Liver (tissue), 9 donors: Measurements from ENCODE around the gene SLC6A18. TPM values are rescaled to one million over a fixed set of nuclear protein-coding genes. Genes with fewer than 3 reads are reported as not detected.
"Not testable (repeated sequence)": the region's sequence is repeated elsewhere in the genome, so short reads cannot be mapped to it uniquely, and the experiment has no call there.

Source experiments
- DNase-seq: peaks from one replicate; pipeline ENCODE4 v3.0.0-alpha.2; 2017; ENCODE audit warnings: low spot score
- H3K27ac ChIP-seq, 2 donors: one replicate each; pipeline ENCODE4 v1.7.0; 2013; ENCODE audit warnings: inconsistent platforms in 2 of 2, low read length in 2 of 2, control low read depth in 1 of 2, low read depth in 1 of 2, mild to moderate bottlenecking in 1 of 2
- H3K27me3 ChIP-seq, 4 donors: one replicate each; pipeline versions ENCODE4 v1.6.1 to v1.7.0; 2013; ENCODE audit warnings: low read length in 3 of 4, inconsistent platforms in 1 of 4, mild to moderate bottlenecking in 1 of 4, moderate library complexity in 1 of 4; ENCODE audit not compliant: control insufficient read depth in 4 of 4, insufficient read depth in 4 of 4
- H3K36me3 ChIP-seq, 4 donors: one replicate each; pipeline versions ENCODE4 v1.6.1 to v1.7.0; 2013; ENCODE audit warnings: low read length in 3 of 4, mild to moderate bottlenecking in 3 of 4, low read depth in 1 of 4, moderate library complexity in 1 of 4; ENCODE audit not compliant: control insufficient read depth in 4 of 4, insufficient read depth in 3 of 4
- H3K4me1 ChIP-seq, 4 donors: one replicate each; pipeline versions ENCODE4 v1.6.1 to v1.7.0; 2013; ENCODE audit warnings: low read length in 3 of 4, mild to moderate bottlenecking in 3 of 4, moderate library complexity in 1 of 4; ENCODE audit not compliant: control insufficient read depth in 4 of 4, insufficient read depth in 4 of 4
- H3K4me3 ChIP-seq, 3 donors: one replicate each; pipeline versions ENCODE4 v1.6.1 to v1.7.0; 2013; ENCODE audit warnings: low read length in 3 of 3, control low read depth in 1 of 3, low read depth in 1 of 3, mild to moderate bottlenecking in 1 of 3
- H3K9ac ChIP-seq, 2 donors: one replicate each; pipeline ENCODE4 v1.7.0; 2013; ENCODE audit warnings: low read length in 2 of 2, mild to moderate bottlenecking in 2 of 2, moderate library complexity in 2 of 2, control low read depth in 1 of 2, low read depth in 1 of 2
- H3K9me3 ChIP-seq, 4 donors: one replicate each; pipeline versions ENCODE4 v1.6.1 to v1.7.0; 2013; ENCODE audit warnings: low read length in 3 of 4; ENCODE audit not compliant: control insufficient read depth in 4 of 4
- CTCF ChIP-seq: fragments of 150-350 bp; IDR thresholded peaks from 2 replicates; pipeline ENCODE4 v1.5.1; 2017; ENCODE audit warnings: improper control_type of control experiment, low read depth, low read length; ENCODE audit not compliant: missing input control
- EGR1 ChIP-seq, 2 donors: IDR thresholded peaks; 2 replicates each; pipeline ENCODE4 v1.6.1; 2016 to 2018; ENCODE audit warnings: antibody characterized with exemption in 2 of 2, low read depth in 2 of 2
- FOXA1 ChIP-seq: IDR thresholded peaks from 2 replicates; pipeline ENCODE4 v1.6.1; 2016; ENCODE audit warnings: antibody characterized with exemption
- FOXA2 ChIP-seq: IDR thresholded peaks from 2 replicates; pipeline ENCODE4 v1.6.1; 2016; ENCODE audit warnings: antibody characterized with exemption
- HNF4A ChIP-seq, 2 donors: conservative IDR thresholded peaks; 2 replicates each; pipeline ENCODE4 v1.6.1; 2016; ENCODE audit warnings: antibody characterized with exemption in 2 of 2, mild to moderate bottlenecking in 2 of 2
- HNF4G ChIP-seq: IDR thresholded peaks from 2 replicates; pipeline ENCODE4 v1.6.1; 2016; ENCODE audit warnings: antibody characterized with exemption
- JUND ChIP-seq, 2 donors: IDR thresholded peaks; 2 replicates each; pipeline ENCODE4 v1.6.1; 2016; ENCODE audit warnings: antibody characterized with exemption in 2 of 2
- NR2F2 ChIP-seq: IDR thresholded peaks from 2 replicates; pipeline ENCODE4 v1.6.1; 2016; ENCODE audit warnings: antibody characterized with exemption
- RAD21 ChIP-seq, 2 donors: IDR thresholded peaks; 2 replicates each; pipeline ENCODE4 v1.6.1; 2016; ENCODE audit warnings: antibody characterized with exemption in 2 of 2, mild to moderate bottlenecking in 2 of 2
- REST ChIP-seq: IDR thresholded peaks from 2 replicates; pipeline ENCODE4 v1.6.1; 2016; ENCODE audit warnings: antibody characterized with exemption, mild to moderate bottlenecking
- SP1 ChIP-seq: IDR thresholded peaks from 2 replicates; pipeline ENCODE4 v1.6.1; 2018; ENCODE audit warnings: antibody characterized with exemption, mild to moderate bottlenecking
- TAF1 ChIP-seq: conservative IDR thresholded peaks from 2 replicates; pipeline ENCODE4 v1.6.1; 2016; ENCODE audit warnings: antibody characterized with exemption, mild to moderate bottlenecking
- YY1 ChIP-seq: IDR thresholded peaks from 2 replicates; pipeline ENCODE4 v1.6.1; 2016; ENCODE audit warnings: antibody characterized with exemption, mild to moderate bottlenecking
- ZBTB33 ChIP-seq: IDR thresholded peaks from 2 replicates; pipeline ENCODE4 v1.6.1; 2016; ENCODE audit warnings: antibody characterized with exemption
- WGBS: extraction: QIAGEN DNeasy Blood & Tissue Kit; methylation state at CpG from one replicate; pipeline ENCODE4 v1.1.7; 2013; 5-methylcytosine and 5-hydroxymethylcytosine counted together
- polyA plus RNA-seq, 2 donors: library from polyadenylated mRNA; stranded (reverse) in 1 of 2; unstranded in 1 of 2; fragments of 200-250 nt in 1 of 2; fragments of >200 nt in 1 of 2; fragmentation: Nextera tagmentation in 1 of 2; extraction: Ambion mirVana in 1 of 2; gene quantifications; one replicate each; pipeline versions ENCODE4 v1.2.1 to v1.2.3, GENCODE V29; 2013 to 2015
- total RNA-seq, 2 donors: library from RNA; depleted of rRNA; stranded (reverse); fragments of >200 nt; gene quantifications; one replicate each; pipeline ENCODE4 v1.2.3, GENCODE V29; 2014
- donor health status: healthy.
- donor health status: healthy.
- donor health status: healthy.
- donor health status: healthy.
- donor health status: healthy.

Gene SLC6A18
- total and polyA plus RNA-seq, 4 donors = not detected

- no peak overlapping the region for H3K4me3 ChIP-seq
- TF ChIP-seq RAD21 (IDR thresholded peaks at IDR 0.05) (no peak), TAF1 (no peak), REST (no peak), FOXA2 (no peak), ZBTB33 (no peak), FOXA1 (no peak)
- no peaks in the 10 kb centered on the region for H3K27me3 ChIP-seq
- H3K9me3 ChIP-seq = no peaks in the 10 kb centered on the region
- no peak overlapping the region for H3K27ac ChIP-seq
- no peak for DNase-seq
- no peaks in the 10 kb centered on the region for H3K36me3 ChIP-seq
- H3K9ac ChIP-seq = no peak overlapping the region
- 71% methylated on average over 15 of the region's 15 CpGs for WGBS
- no peaks in the 10 kb centered on the region for H3K4me1 ChIP-seq
Observed at GRCh38 chr5:1228120-1228519, 2.9 kb downstream of the SLC6A18 start.

GRCh38 chr5:1229023-1229422 lies 3.8 kb downstream of the SLC6A18 start:
- H3K9ac ChIP-seq, H3K4me1 ChIP-seq, H3K36me3 ChIP-seq, DNase-seq, H3K27ac ChIP-seq, H3K4me3 ChIP-seq, H3K27me3 ChIP-seq, H3K9me3 ChIP-seq: not testable (repeated sequence)
- WGBS = 80% methylated on average over 11 of the region's 11 CpGs

- no peaks in the 10 kb centered on the region for H3K9me3 ChIP-seq
- no peak overlapping the region for H3K4me3 ChIP-seq
- no peaks in the 10 kb centered on the region for H3K4me1 ChIP-seq
- no peak for DNase-seq
- H3K27ac ChIP-seq = no peak overlapping the region
- 46% methylated on average over 7 of the region's 7 CpGs for WGBS
- H3K36me3 ChIP-seq = no peaks in the 10 kb centered on the region
- TF ChIP-seq FOXA2 (no peak), TAF1 (no peak), JUND (IDR thresholded peaks at IDR 0.05) (no peak), RAD21 (IDR thresholded peaks at IDR 0.05) (no peak), ZBTB33 (no peak), NR2F2 (no peak), REST (no peak), CTCF (no peak), SP1 (no peak), FOXA1 (no peak), HNF4G (no peak), HNF4A (conservative IDR thresholded peaks at IDR 0.05) (no peak), EGR1 (IDR thresholded peaks at IDR 0.05; ENCODE audit: low read depth in 2 of 2) (no peak), YY1 (no peak)
- H3K27me3 ChIP-seq = no peaks in the 10 kb centered on the region
- no peak overlapping the region for H3K9ac ChIP-seq
Observed at GRCh38 chr5:1229822-1230221, 4.6 kb downstream of the SLC6A18 start.
